ENCODE measurements around the gene GPR26. TPM values are rescaled to one million over a fixed set of nuclear protein-coding genes. Genes with fewer than 3 reads are reported as not detected.

Gene GPR26
- not detected in 2 replicates for polyA plus RNA-seq (2012; rRNA removed)
- polyA plus RNA-seq (2012; cell fraction: cytosol; rRNA removed) = not detected in 2 replicates
- not detected in 2 replicates for polyA plus RNA-seq (2012; cell fraction: nucleus; rRNA removed)

- DNase-seq = peak; percentile 69
- H3K9ac ChIP-seq = no peak within 1 kb of the TSS
- H3F3A ChIP-seq (replicated peaks; ENCODE audit: insufficient read depth) = no peaks in the 10 kb centered on the region
- no peak within 1 kb of the TSS for H3K4me2 ChIP-seq
- no peaks in the 10 kb centered on the region; a peak in 1 of 4 replicates for H3K4me1 ChIP-seq (ENCODE audit: control insufficient read depth in 1 of 2, insufficient read depth in 2 of 2, low read depth in 1 of 2, low read length in 1 of 2)
- TF ChIP-seq NRF1 (IDR thresholded peaks at IDR 0.05; ENCODE audit: low read depth, low read length) (no peak), FOXJ3 (CRISPR knock-in tag; IDR thresholded peaks at IDR 0.05) (0 out of 2 replicates have a peak, but pooled peaks have one; percentile 15)
- CTCF ChIA-PET = interaction anchor here (0.6 to 1.5 kb wide), 3 partner anchors 12 to 27 kb away, joined by 3 to 4 read pairs (median 3); no protein-coding TSS in a partner anchor
- POLR2A ChIA-PET = no interaction called here
- 23% methylated on average over 26 of the region's 101 CpGs for WGBS (ENCODE audit: low lambda C conversion rate)
- no peaks in the 10 kb centered on the region for H3K79me2 ChIP-seq (ENCODE audit: insufficient read depth)
- no peaks in the 10 kb centered on the region for H3K36me3 ChIP-seq (replicated peaks in 1 of 2; ENCODE audit: control insufficient read depth in 1 of 2, insufficient read depth in 2 of 2, low read length in 1 of 2)
- H3K9me2 ChIP-seq = no peaks in the 10 kb centered on the region
- no peak within 1 kb of the TSS for H3K4me3 ChIP-seq (ENCODE audit: low read depth in 2 of 2, low read length in 1 of 2)
- H3K27ac ChIP-seq (ENCODE audit: low read depth in 2 of 2, low read length in 1 of 2) = no peak within 1 kb of the TSS
- no peaks in the 10 kb centered on the region for H3K9me3 ChIP-seq
- H4K20me1 ChIP-seq (ENCODE audit: insufficient read depth) = no peaks in the 10 kb centered on the region
- H3K27me3 ChIP-seq (ENCODE audit: insufficient read depth) = no peaks in the 10 kb centered on the region
- no peak within 1 kb of the TSS for H2AFZ ChIP-seq (ENCODE audit: low read depth)
Measured at GRCh38 chr10:123666318-123667236, at the start of gene GPR26. Gene GPR26, plus strand, starts transcription at chr10:123666355. Its CDS starts 53 bp downstream, at chr10:123666408.

GRCh38 chr10:123618224-123618623, 47.9 kb upstream of the GPR26 start:
- H3K27me3 ChIP-seq (ENCODE audit: insufficient read depth) = no peaks in the 10 kb centered on the region
- H2AFZ ChIP-seq (ENCODE audit: low read depth) = no peak overlapping the region
- no peak overlapping the region for H3K4me2 ChIP-seq
- ChIA-PET CTCF (interaction anchor here (1.1 kb wide), 1 partner anchor 23 kb away, joined by 3 read pairs; no protein-coding TSS in a partner anchor), POLR2A (no interaction called here)
- H3K4me1 ChIP-seq (ENCODE audit: control insufficient read depth in 1 of 2, insufficient read depth in 2 of 2, low read depth in 1 of 2, low read length in 1 of 2) = peaks cover 0 to 3% of the 10 kb centered on the region in 2 experiments; a peak in 1 of 4 replicates
- H3F3A ChIP-seq (replicated peaks; ENCODE audit: insufficient read depth) = no peaks in the 10 kb centered on the region
- H3K9me3 ChIP-seq = no peaks in the 10 kb centered on the region
- H4K20me1 ChIP-seq (ENCODE audit: insufficient read depth) = no peaks in the 10 kb centered on the region
- no peak for DNase-seq
- TF ChIP-seq TCF12 (IDR thresholded peaks at IDR 0.05) (no peak), CHD2 (IDR thresholded peaks at IDR 0.05; ENCODE audit: low read length, partially characterized antibody) (no peak), POLR2AphosphoS5 (IDR thresholded peaks at IDR 0.05; ENCODE audit: low read depth, low read length) (no peak), MAX (IDR thresholded peaks at IDR 0.05; ENCODE audit: low read depth) (no peak), NRF1 (IDR thresholded peaks at IDR 0.05; ENCODE audit: low read depth, low read length) (no peak), EZH2phosphoT487 (IDR thresholded peaks at IDR 0.05; ENCODE audit: borderline replicate concordance, low read depth) (no peak), USF1 (IDR thresholded peaks at IDR 0.05; ENCODE audit: borderline replicate concordance, low read depth) (no peak), ELF1 (IDR thresholded peaks at IDR 0.05) (no peak), RFX5 (IDR thresholded peaks at IDR 0.05; ENCODE audit: low read length) (no peak), FOSL2 (IDR thresholded peaks at IDR 0.05; ENCODE audit: borderline replicate concordance, low read depth) (no peak), FOXJ3 (CRISPR knock-in tag; IDR thresholded peaks at IDR 0.05) (no peak), SIN3A (IDR thresholded peaks at IDR 0.05; ENCODE audit: borderline replicate concordance, low read depth, low read length) (no peak), NFIC (IDR thresholded peaks at IDR 0.05; ENCODE audit: borderline replicate concordance) (no peak), JUND (IDR thresholded peaks at IDR 0.05) (no peak), GABPA (IDR thresholded peaks at IDR 0.05; ENCODE audit: low read depth) (no peak)
- H3K36me3 ChIP-seq (replicated peaks in 1 of 2; ENCODE audit: control insufficient read depth in 1 of 2, insufficient read depth in 2 of 2, low read length in 1 of 2) = no peaks in the 10 kb centered on the region
- H3K27ac ChIP-seq (ENCODE audit: low read depth in 2 of 2, low read length in 1 of 2) = no peak overlapping the region
- no peaks in the 10 kb centered on the region for H3K9me2 ChIP-seq
- H3K4me3 ChIP-seq (ENCODE audit: low read depth in 2 of 2, low read length in 1 of 2) = no peak overlapping the region
- no peak overlapping the region for H3K9ac ChIP-seq
- no peaks in the 10 kb centered on the region for H3K79me2 ChIP-seq (ENCODE audit: insufficient read depth)
